Retina (tissue), 1 donor: ENCODE results near the gene SOX3.

Experiments used
- DNase-seq: peaks from one replicate; pipeline ENCODE4 v3.0.0-alpha.2; 2016

SOX3 gene

GRCh38 chrX:140495739-140496138, 9.1 kb downstream of the SOX3 start:
- DNase-seq: no peak

- DNase-seq: no peak
These were observed 12.5 kb downstream of the SOX3 start for GRCh38 chrX:140492066-140492994.

GRCh38 chrX:140480765-140481164, 24.1 kb downstream of the SOX3 start:
- no peak for DNase-seq

GRCh38 chrX:140477987-140478386, 26.9 kb downstream of the SOX3 start:
- no peak for DNase-seq

GRCh38 chrX:140475025-140475424, 29.8 kb downstream of the SOX3 start:
- no peak for DNase-seq

GRCh38 chrX:140467211-140467610, 37.7 kb downstream of the SOX3 start:
- no peak for DNase-seq
